ENCODE data around the gene GAB1. TPM values are rescaled to one million over a fixed set of nuclear protein-coding genes. Genes with fewer than 3 reads are reported as not detected.

The GAB1 gene
- total RNA-seq, 2 donors from 2014 or later, result 28.3 to 33.3 TPM

GRCh38 chr4:143377611-143378099 lies 41.0 kb downstream of the GAB1 start:
- Mint-ChIP-seq H3K4me1 (peaks cover 43% of the 10 kb centered on the region), H3K4me3 (no peak overlapping the region), H3K36me3 (ENCODE audit: low read depth) (no peaks in the 10 kb centered on the region)

GRCh38 chr4:143380629-143381028 lies 44.0 kb downstream of the GAB1 start:
- 91 to 100% methylated on average over 1 to 3 of the region's 3 CpGs for WGBS, 2 experiments (ENCODE audit: insufficient coverage in 1 of 2, insufficient read length in 1 of 2)
- Histone ChIP-seq H3K4me1 (ENCODE audit: control insufficient read depth, insufficient read depth, low read length) (peaks cover 4% of the 10 kb centered on the region), H3K36me3 (ENCODE audit: control insufficient read depth, insufficient read depth, low read length) (no peaks in the 10 kb centered on the region), H3K9me3 (ENCODE audit: control insufficient read depth, low read length) (no peaks in the 10 kb centered on the region), H3K4me3 (ENCODE audit: low read length) (no peak overlapping the region), H3K27ac (ENCODE audit: low read depth, low read length) (no peak overlapping the region), H3K9ac (ENCODE audit: extremely low read depth, low read length, poor library complexity, severe bottlenecking) (no peak overlapping the region), H3K27me3 (ENCODE audit: control insufficient read depth, insufficient read depth, low read length, poor library complexity, severe bottlenecking) (no peaks in the 10 kb centered on the region)
- no peak overlapping the region for H3K4me3 Mint-ChIP-seq
- no peaks in the 10 kb centered on the region for H3K27me3 Mint-ChIP-seq (ENCODE audit: insufficient read depth)
- no peaks in the 10 kb centered on the region for H3K9me3 Mint-ChIP-seq
- H3K36me3 Mint-ChIP-seq (ENCODE audit: low read depth), result no peaks in the 10 kb centered on the region
- H3K27ac Mint-ChIP-seq, result no peak overlapping the region
- no peak for TF ChIP-seq CTCF (conservative IDR thresholded peaks at IDR 0.05)
- peaks cover 38% of the 10 kb centered on the region for H3K4me1 Mint-ChIP-seq
- no peak for DNase-seq

More at GRCh38 chr4:143377611-143378099, 41.0 kb downstream of the GAB1 start:
- TF ChIP-seq CTCF (conservative IDR thresholded peaks at IDR 0.05), result no peak
- no peak overlapping the region for H3K27ac ChIP-seq (ENCODE audit: low read depth, low read length)
- Mint-ChIP-seq H3K27me3 (ENCODE audit: insufficient read depth) (no peaks in the 10 kb centered on the region), H3K27ac (no peak overlapping the region), H3K9me3 (no peaks in the 10 kb centered on the region)
- no peak overlapping the region for H3K4me3 ChIP-seq (ENCODE audit: low read length)
- no peaks in the 10 kb centered on the region for H3K27me3 ChIP-seq (ENCODE audit: control insufficient read depth, insufficient read depth, low read length, poor library complexity, severe bottlenecking)
- WGBS, 2 experiments (ENCODE audit: insufficient coverage in 1 of 2, insufficient read length in 1 of 2), result 95 to 100% methylated on average over 1 to 7 of the region's 7 CpGs
- DNase-seq, result no peak
- H3K9ac ChIP-seq (ENCODE audit: extremely low read depth, low read length, poor library complexity, severe bottlenecking), result no peak overlapping the region
- H3K4me1 ChIP-seq (ENCODE audit: control insufficient read depth, insufficient read depth, low read length), result peaks cover 4% of the 10 kb centered on the region
- H3K9me3 ChIP-seq (ENCODE audit: control insufficient read depth, low read length), result no peaks in the 10 kb centered on the region
- H3K36me3 ChIP-seq (ENCODE audit: control insufficient read depth, insufficient read depth, low read length), result no peaks in the 10 kb centered on the region

GRCh38 chr4:143381189-143382118 lies 44.8 kb downstream of the GAB1 start:
- Mint-ChIP-seq H3K36me3 (ENCODE audit: low read depth) (no peaks in the 10 kb centered on the region), H3K4me1 (peaks cover 34% of the 10 kb centered on the region), H3K27ac (no peak overlapping the region), H3K9me3 (no peaks in the 10 kb centered on the region), H3K27me3 (ENCODE audit: insufficient read depth) (no peaks in the 10 kb centered on the region), H3K4me3 (no peak overlapping the region)
- no peaks in the 10 kb centered on the region for H3K36me3 ChIP-seq (ENCODE audit: control insufficient read depth, insufficient read depth, low read length)
- H3K9ac ChIP-seq (ENCODE audit: extremely low read depth, low read length, poor library complexity, severe bottlenecking), result no peak overlapping the region
- no peak for TF ChIP-seq CTCF (conservative IDR thresholded peaks at IDR 0.05)
- no peaks in the 10 kb centered on the region for H3K27me3 ChIP-seq (ENCODE audit: control insufficient read depth, insufficient read depth, low read length, poor library complexity, severe bottlenecking)
- WGBS, 2 experiments (ENCODE audit: insufficient coverage in 1 of 2, insufficient read length in 1 of 2), result 77 to 81% methylated on average over 3 to 7 of the region's 8 CpGs
- no peak for DNase-seq
- no peak overlapping the region for H3K4me3 ChIP-seq (ENCODE audit: low read length)
- H3K4me1 ChIP-seq (ENCODE audit: control insufficient read depth, insufficient read depth, low read length), result peaks cover 4% of the 10 kb centered on the region
- no peak overlapping the region for H3K27ac ChIP-seq (ENCODE audit: low read depth, low read length)
- H3K9me3 ChIP-seq (ENCODE audit: control insufficient read depth, low read length), result no peaks in the 10 kb centered on the region

Measured in endodermal cell (in vitro differentiated cells).